GM12875 (cell line): ENCODE data around the gene ERCC6L2.

Experiments used
- H3K4me3 ChIP-seq: one replicate; pipeline ENCODE4 v1.5.1; 2011; ENCODE audit warnings: low read depth, low read length, control low read depth
- CTCF ChIP-seq: IDR thresholded peaks from 2 replicates; pipeline ENCODE4 v1.5.1; 2011; ENCODE audit warnings: low read depth, mild to moderate bottlenecking, control low read depth, inconsistent platforms, low read length, moderate library complexity, borderline replicate concordance; ENCODE audit not compliant: insufficient read depth

ERCC6L2 gene

GRCh38 chr9:95981761-95982390, 106.4 kb downstream of the ERCC6L2 start:
- TF ChIP-seq CTCF = no peak
- H3K4me3 ChIP-seq = no peak overlapping the region

GRCh38 chr9:95985440-95986055, 110.1 kb downstream of the ERCC6L2 start:
- TF ChIP-seq CTCF = no peak
- no peak overlapping the region for H3K4me3 ChIP-seq

GRCh38 chr9:95989297-95989696, 113.8 kb downstream of the ERCC6L2 start:
- TF ChIP-seq CTCF = no peak
- no peak overlapping the region for H3K4me3 ChIP-seq

GRCh38 chr9:95991326-95991725, 115.8 kb downstream of the ERCC6L2 start:
- H3K4me3 ChIP-seq = no peak overlapping the region
- no peak for TF ChIP-seq CTCF

GRCh38 chr9:95992536-95992935, 117.0 kb downstream of the ERCC6L2 start:
- no peak overlapping the region for H3K4me3 ChIP-seq
- TF ChIP-seq CTCF = no peak

- H3K4me3 ChIP-seq = no peak overlapping the region
- no peak for TF ChIP-seq CTCF
Measured at GRCh38 chr9:95993337-95993736, 117.8 kb downstream of the ERCC6L2 start.

- no peak for TF ChIP-seq CTCF
- H3K4me3 ChIP-seq = no peak overlapping the region
Measured at GRCh38 chr9:95999390-95999789, 123.9 kb downstream of the ERCC6L2 start.
